ENCODE data around the gene NHERF1. TPM values are rescaled to one million over a fixed set of nuclear protein-coding genes. Genes with fewer than 3 reads are reported as not detected.

NHERF1 gene
- total RNA-seq, 4 donors from 2014 or later, result 10.3 to 25.7 (median 19.9) TPM

GRCh38 chr17:74808714-74809430 is 60.4 kb downstream of the NHERF1 start:
- Histone ChIP-seq H3K4me3 (no peak overlapping the region), H3K4me1 (peaks cover 0 to 24% (median 7%) of the 10 kb centered on the region in 3 donors), H3K36me3 (peaks cover 0 to 68% of the 10 kb centered on the region in 2 donors), H3K27me3 (no peaks in the 10 kb centered on the region), H3K27ac (no peak overlapping the region), H3K9me3 (no peaks in the 10 kb centered on the region)
- no peak for ATAC-seq
- 90 to 100% methylated on average over 3 to 4 of the region's 17 CpGs for WGBS, 2 donors (ENCODE audit: low coverage in 1 of 2)
- TF ChIP-seq EP300 (IDR thresholded peaks at IDR 0.05), result no peak
- TF ChIP-seq CTCF (IDR thresholded peaks at IDR 0.05), result no peak
- TF ChIP-seq POLR2A (IDR thresholded peaks at IDR 0.05), result no peak
- no peak for TF ChIP-seq POLR2AphosphoS5 (IDR thresholded peaks at IDR 0.05)

- ATAC-seq, result no peak
- peak overlapping the region in 1 of 4 donors; percentile 27 for H3K27ac ChIP-seq
Observed at GRCh38 chr17:74810699-74811485, 62.5 kb downstream of the NHERF1 start.

GRCh38 chr17:74812109-74813009 is 63.9 kb downstream of the NHERF1 start:
- TF ChIP-seq POLR2A (IDR thresholded peaks at IDR 0.05) (no peak), EP300 (IDR thresholded peaks at IDR 0.05) (no peak), POLR2AphosphoS5 (IDR thresholded peaks at IDR 0.05) (no peak), CTCF (IDR thresholded peaks at IDR 0.05) (no peak)
- H3K9me3 ChIP-seq, result no peaks in the 10 kb centered on the region
- H3K27me3 ChIP-seq, result no peaks in the 10 kb centered on the region
- ATAC-seq, result peak; percentile 26
- peak overlapping the region in 2 of 4 donors; percentile 48 for H3K27ac ChIP-seq
- peaks cover 0 to 64% of the 10 kb centered on the region in 2 donors for H3K36me3 ChIP-seq
- H3K4me3 ChIP-seq, result peak overlapping the region in 1 of 2 donors; percentile 0
- peaks cover 0 to 24% (median 7%) of the 10 kb centered on the region in 3 donors for H3K4me1 ChIP-seq
- 16 to 38% methylated on average over 6 to 15 of the region's 23 CpGs for WGBS, 2 donors (ENCODE audit: low coverage in 1 of 2)

More at GRCh38 chr17:74810699-74811485, 62.5 kb downstream of the NHERF1 start:
- no peak for TF ChIP-seq CTCF (IDR thresholded peaks at IDR 0.05)
- no peak for TF ChIP-seq EP300 (IDR thresholded peaks at IDR 0.05)
- TF ChIP-seq POLR2AphosphoS5 (IDR thresholded peaks at IDR 0.05), result no peak
- no peak for TF ChIP-seq POLR2A (IDR thresholded peaks at IDR 0.05)
- H3K4me3 ChIP-seq, result no peak overlapping the region
- peaks cover 0 to 24% (median 7%) of the 10 kb centered on the region in 3 donors for H3K4me1 ChIP-seq
- 83 to 93% methylated on average over 6 to 12 of the region's 15 CpGs for WGBS, 2 donors (ENCODE audit: low coverage in 1 of 2)
- H3K9me3 ChIP-seq, result no peaks in the 10 kb centered on the region
- peaks cover 0 to 57% of the 10 kb centered on the region in 2 donors for H3K36me3 ChIP-seq
- H3K27me3 ChIP-seq, result no peaks in the 10 kb centered on the region

DNA sequence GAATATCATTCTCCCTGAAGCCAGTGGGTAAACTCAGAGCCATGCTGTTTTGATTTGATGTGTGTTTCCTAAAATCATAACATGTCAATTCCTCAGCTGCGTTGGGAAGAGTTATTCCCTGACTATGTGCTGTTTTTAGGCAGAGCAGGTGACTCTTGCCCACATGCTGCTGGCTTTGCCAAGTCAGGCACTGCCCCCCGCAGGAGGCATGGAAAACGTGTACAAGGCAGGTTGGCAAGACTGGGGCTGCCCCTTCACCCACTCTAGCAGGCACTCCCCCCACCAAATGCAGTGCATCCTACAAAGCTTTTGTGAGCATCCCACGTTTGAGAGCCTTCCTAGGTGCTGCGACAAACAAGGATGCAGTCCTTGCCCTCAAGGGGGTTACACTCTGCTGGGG is 66.0 kb downstream of the NHERF1 start:
- ATAC-seq, result no peak
- Histone ChIP-seq H3K4me3 (no peak overlapping the region), H3K27ac (no peak overlapping the region), H3K36me3 (peaks cover 0 to 66% of the 10 kb centered on the region in 2 donors), H3K27me3 (no peaks in the 10 kb centered on the region), H3K4me1 (peaks cover 0 to 24% (median 7%) of the 10 kb centered on the region in 3 donors), H3K9me3 (no peaks in the 10 kb centered on the region)
- 67 to 87% methylated on average over 3 to 4 of the region's 5 CpGs for WGBS, 2 donors (ENCODE audit: low coverage in 1 of 2)
- TF ChIP-seq CTCF (IDR thresholded peaks at IDR 0.05) (no peak), POLR2A (IDR thresholded peaks at IDR 0.05) (no peak), EP300 (IDR thresholded peaks at IDR 0.05) (no peak), POLR2AphosphoS5 (IDR thresholded peaks at IDR 0.05) (no peak)

Data from gastroesophageal sphincter (tissue), 4 donors.